Aorta (tissue), 5 donors: ENCODE measurements around the gene NAT14. TPM values are rescaled to one million over a fixed set of nuclear protein-coding genes. Genes with fewer than 3 reads are reported as not detected.
A peak's percentile ranks its signal among the peaks of the same experiment; 100 is the strongest.
"Not testable (repeated sequence)": the region's sequence is repeated elsewhere in the genome, so short reads cannot be mapped to it uniquely, and the experiment has no call there.

Experiments used
- ATAC-seq: fragments of 200-7000 bp; cut with Tn5 transposase; one replicate; pipeline ENCODE4 v1.9.1; 2022; ENCODE audit warnings: moderate library complexity; ENCODE audit not compliant: low FRiP score
- DNase-seq, 2 donors: peaks; one replicate each; pipeline ENCODE4 v3.0.0-alpha.2; 2020
- H3K27ac ChIP-seq, 2 donors: one replicate each; pipeline ENCODE4 v1.5.1; 2013; ENCODE audit warnings: low read length in 2 of 2, mild to moderate bottlenecking in 2 of 2, moderate library complexity in 2 of 2, control low read depth in 1 of 2, inconsistent platforms in 1 of 2, low read depth in 1 of 2
- H3K27me3 ChIP-seq, 2 donors: one replicate each; pipeline ENCODE4 v1.6.1; 2013; ENCODE audit warnings: control low read depth in 1 of 2, low read length in 1 of 2, mild to moderate bottlenecking in 1 of 2, moderate library complexity in 1 of 2; ENCODE audit not compliant: insufficient read depth in 2 of 2, control insufficient read depth in 1 of 2
- H3K36me3 ChIP-seq, 2 donors: one replicate each; pipeline ENCODE4 v1.6.1; 2013; ENCODE audit warnings: control low read depth in 1 of 2, low read length in 1 of 2, mild to moderate bottlenecking in 1 of 2; ENCODE audit not compliant: insufficient read depth in 2 of 2, control insufficient read depth in 1 of 2
- H3K4me1 ChIP-seq, 2 donors: one replicate each; pipeline ENCODE4 v1.6.1; 2013; ENCODE audit warnings: low read length in 2 of 2, control low read depth in 1 of 2, mild to moderate bottlenecking in 1 of 2, moderate library complexity in 1 of 2; ENCODE audit not compliant: insufficient read depth in 2 of 2, control insufficient read depth in 1 of 2
- H3K4me3 ChIP-seq, 2 donors: one replicate each; pipeline ENCODE4 v1.5.1; 2013; ENCODE audit warnings: low read length in 2 of 2, control low read depth in 1 of 2, mild to moderate bottlenecking in 1 of 2
- H3K9me3 ChIP-seq: one replicate; pipeline ENCODE4 v1.6.1; 2013; ENCODE audit warnings: mild to moderate bottlenecking, low read length; ENCODE audit not compliant: control insufficient read depth
- WGBS, 2 donors: extraction: QIAGEN DNeasy Blood & Tissue Kit; methylation state at CpG; one replicate each; pipeline ENCODE4 v1.1.7; 2013; 5-methylcytosine and 5-hydroxymethylcytosine counted together
- intact Hi-C, 2 donors: fragments of 100-400 bp; cut with DNase I; formaldehyde crosslinking; loops; one replicate each; pipeline versions ENCODE4 v1.14.2 to v1.15.0; 2022
- polyA plus RNA-seq, 2 donors: library from polyadenylated mRNA; stranded (reverse); fragments of 200-250 nt; gene quantifications; one replicate each; pipeline ENCODE4 v1.2.3, GENCODE V29; 2013
- total RNA-seq, 2 donors: library from RNA; stranded (reverse); fragmentation: NEBNext Ultra II Directional; extraction: Animal tissue kit (Norgen Biotek cat#: 25700); gene quantifications; one replicate each; pipeline ENCODE4 v1.2.1, GENCODE V29; 2021
- donor health status: healthy with polysubstance abuse.
- donor health status: Bipolar disorder and iron deficiency.
- donor health status: DM: no; HTN: no; CAD: no.
- donor health status: DM: no; HTN: no; CAD: no.
- donor health status: DM: yes; HTN: yes; CAD: no.

NAT14 gene
- total and polyA plus RNA-seq, 4 donors = 3.1 to 19.2 (median 15.8) TPM

DNA sequence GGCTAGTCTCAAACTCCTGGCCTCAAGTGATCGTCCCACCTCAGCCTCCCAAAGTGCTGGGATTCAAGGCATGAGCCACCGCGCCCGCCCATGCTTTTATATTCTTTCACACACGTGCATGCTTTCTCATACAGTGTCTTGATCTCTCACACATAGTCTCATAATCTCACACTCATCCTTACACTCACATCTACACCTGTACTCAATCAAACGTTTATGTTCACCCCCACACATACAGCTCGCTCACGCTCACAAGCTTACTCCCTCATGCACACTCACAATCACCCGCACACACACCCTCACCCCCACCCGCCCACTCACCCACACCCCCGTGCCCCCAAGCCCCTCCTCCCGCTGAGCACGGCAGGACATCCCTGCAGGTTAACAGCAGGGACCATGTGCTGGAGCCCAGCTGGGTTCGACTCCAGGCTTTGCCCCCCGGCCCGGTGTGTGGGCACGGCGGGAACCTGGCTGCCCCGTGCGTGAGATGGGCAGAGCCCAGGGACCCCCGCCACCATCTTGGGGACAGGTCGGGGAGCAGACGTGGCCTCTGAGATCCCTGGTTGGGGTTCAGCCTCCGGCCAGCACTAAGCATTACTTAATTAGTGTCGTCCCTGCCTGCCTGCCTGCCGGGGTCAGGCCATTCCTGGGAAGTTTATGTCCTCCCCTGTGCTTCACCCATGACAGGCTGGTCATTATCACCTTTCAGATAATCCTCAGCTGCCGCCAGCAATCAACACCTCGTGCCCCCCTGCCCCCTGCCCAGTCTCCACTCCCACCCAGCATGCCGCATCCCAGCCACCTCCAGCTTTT lies 40.5 kb downstream of the NAT14 start:
- 32 to 37% methylated on average over 29 of the region's 29 CpGs for WGBS, 2 donors
- intact Hi-C loops = no loop called here
- DNase-seq (no peak), ATAC-seq (peak; percentile 12)
- Histone ChIP-seq H3K27me3 (no peaks in the 10 kb centered on the region), H3K4me1 (no peaks in the 10 kb centered on the region), H3K36me3 (no peaks in the 10 kb centered on the region), H3K4me3 (no peak overlapping the region), H3K27ac (no peak overlapping the region), H3K9me3 (no peaks in the 10 kb centered on the region)

GRCh38 chr19:55526216-55527196 lies 41.5 kb downstream of the NAT14 start:
- H3K4me3 ChIP-seq = no peak overlapping the region
- ATAC-seq (no peak), DNase-seq (peak in 1 of 2 donors; percentile 71)
- no peak overlapping the region for H3K27ac ChIP-seq
- no peaks in the 10 kb centered on the region for H3K9me3 ChIP-seq
- H3K27me3 ChIP-seq = no peaks in the 10 kb centered on the region
- no peaks in the 10 kb centered on the region for H3K36me3 ChIP-seq
- intact Hi-C loops = no loop called here
- WGBS, 2 donors = 29 to 31% methylated on average over 35 of the region's 35 CpGs
- no peaks in the 10 kb centered on the region for H3K4me1 ChIP-seq

DNA sequence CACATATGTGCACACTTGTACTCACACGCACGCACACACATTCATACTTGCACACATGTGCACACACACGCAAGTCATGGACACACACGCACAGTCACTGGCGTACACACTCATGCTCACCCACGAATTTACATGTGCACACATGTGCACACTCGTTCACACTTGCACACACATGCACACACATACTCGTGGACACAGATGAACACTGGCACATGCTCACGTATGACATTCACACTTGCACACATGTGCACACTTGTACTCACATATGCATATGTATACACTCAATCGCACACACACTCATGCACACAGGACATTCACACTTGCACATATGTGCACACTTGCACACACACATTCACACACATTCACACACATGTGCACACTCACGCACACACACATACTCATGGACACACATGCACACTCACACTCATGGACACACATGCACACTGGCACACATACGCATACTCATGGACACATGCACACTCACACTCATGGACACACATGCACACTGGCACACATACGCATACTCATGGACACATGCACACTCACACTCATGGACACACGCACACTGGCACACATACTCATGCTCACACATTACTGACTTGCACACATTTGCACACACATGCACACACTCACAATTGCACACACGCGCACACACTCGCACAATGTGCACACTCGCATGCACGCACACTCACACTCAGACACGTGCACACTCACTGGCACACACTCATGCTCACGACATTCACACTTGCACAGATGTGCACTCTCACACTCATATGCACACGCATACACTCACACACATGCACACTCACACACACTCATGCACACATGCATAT lies 42.4 kb downstream of the NAT14 start:
- ATAC-seq (no peak), DNase-seq (no peak)
- H3K4me1 ChIP-seq = no peaks in the 10 kb centered on the region
- H3K36me3 ChIP-seq = no peaks in the 10 kb centered on the region
- H3K27ac ChIP-seq = no peak overlapping the region
- intact Hi-C loops = no loop called here
- H3K27me3 ChIP-seq = no peaks in the 10 kb centered on the region
- H3K9me3 ChIP-seq = no peaks in the 10 kb centered on the region
- no peak overlapping the region for H3K4me3 ChIP-seq
- 79 to 85% methylated on average over 22 of the region's 22 CpGs for WGBS, 2 donors

DNA sequence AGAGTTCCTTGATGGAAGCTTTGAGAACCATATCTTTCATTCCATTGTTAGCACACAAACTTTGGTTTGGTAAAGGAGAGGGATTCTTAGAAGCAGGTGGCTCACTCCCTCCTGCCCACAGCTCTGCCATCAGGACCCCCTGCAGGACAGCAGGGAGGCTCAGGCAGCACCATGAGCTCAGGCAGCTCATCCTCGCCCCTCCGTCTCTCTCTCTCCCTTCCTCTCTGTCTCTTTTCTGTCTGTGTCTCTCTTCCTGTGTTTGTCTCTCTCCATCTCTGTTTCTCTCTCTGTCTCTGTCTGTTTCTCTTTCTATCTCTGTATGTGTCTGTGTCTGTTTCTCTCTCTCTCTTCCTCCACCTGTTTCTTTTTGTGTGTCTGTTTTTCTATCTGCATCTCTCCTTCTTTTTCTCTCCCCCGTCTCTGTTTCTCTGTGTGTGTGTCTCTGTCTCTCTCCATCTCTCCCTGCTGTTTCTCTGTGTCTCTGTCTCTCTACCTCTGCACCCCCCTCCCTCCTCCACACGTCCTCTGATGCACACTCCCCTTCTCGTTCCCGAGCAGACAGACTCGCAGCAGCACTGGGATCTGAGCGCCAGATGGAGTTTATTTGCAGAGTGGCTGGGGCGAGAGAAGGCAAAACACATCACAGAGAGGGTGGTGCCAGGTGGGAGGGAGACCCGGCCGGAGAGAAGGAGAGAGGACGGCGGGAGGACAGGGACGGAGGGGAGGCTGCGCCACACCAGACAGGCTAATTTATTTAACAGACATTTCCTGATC lies 43.2 kb downstream of the NAT14 start:
- ATAC-seq (no peak), DNase-seq (peak in 1 of 2 donors; percentile 28)
- 14 to 17% methylated on average over 15 of the region's 15 CpGs for WGBS, 2 donors
- intact Hi-C loops = no loop called here
- Histone ChIP-seq H3K4me1 (no peaks in the 10 kb centered on the region), H3K4me3 (no peak overlapping the region), H3K9me3 (no peaks in the 10 kb centered on the region), H3K27me3 (no peaks in the 10 kb centered on the region), H3K27ac (no peak overlapping the region), H3K36me3 (no peaks in the 10 kb centered on the region)

GRCh38 chr19:55529636-55530234 lies 44.7 kb downstream of the NAT14 start:
- no peaks in the 10 kb centered on the region for H3K4me1 ChIP-seq
- H3K9me3 ChIP-seq = no peaks in the 10 kb centered on the region
- DNase-seq = peak in 1 of 2 donors; percentile 44
- intact Hi-C loops = no loop called here
- peak; percentile 11 for ATAC-seq
- H3K36me3 ChIP-seq = no peaks in the 10 kb centered on the region
- no peaks in the 10 kb centered on the region for H3K27me3 ChIP-seq
- H3K4me3 ChIP-seq = no peak overlapping the region
- 90 to 92% methylated on average over 47 to 56 of the region's 56 CpGs for WGBS, 2 donors
- H3K27ac ChIP-seq = no peak overlapping the region

GRCh38 chr19:55530996-55531395 lies 46.0 kb downstream of the NAT14 start:
- Histone ChIP-seq H3K27me3 (no peaks in the 10 kb centered on the region), H3K27ac (no peak overlapping the region), H3K9me3 (no peaks in the 10 kb centered on the region), H3K4me3 (no peak overlapping the region), H3K36me3 (no peaks in the 10 kb centered on the region), H3K4me1 (no peaks in the 10 kb centered on the region)
- intact Hi-C loops = no loop called here
- peak in 1 of 2 donors; percentile 24 for DNase-seq
- ATAC-seq = no peak
- 92 to 93% methylated on average over 25 to 26 of the region's 26 CpGs for WGBS, 2 donors

DNA sequence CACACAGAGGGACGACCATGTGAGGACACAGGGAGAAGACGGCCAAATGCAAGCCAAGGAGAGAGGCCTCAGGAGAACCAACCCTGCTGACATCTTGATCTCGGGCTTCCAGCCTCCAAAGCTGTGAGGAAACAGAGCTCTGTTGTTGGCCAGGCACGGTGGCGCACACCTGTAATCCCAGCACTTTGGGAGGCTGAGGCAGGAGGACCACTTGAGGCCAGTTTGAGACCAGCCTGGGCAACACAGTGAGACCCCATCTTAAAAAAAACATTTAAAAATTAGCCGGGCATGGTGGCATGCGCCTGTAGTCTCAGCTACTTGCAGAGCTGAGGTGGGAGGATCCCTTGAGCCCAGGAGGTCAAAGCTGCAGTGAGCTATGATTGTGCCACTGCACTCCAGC lies 49.3 kb downstream of the NAT14 start:
- H3K27ac ChIP-seq, H3K4me1 ChIP-seq, ATAC-seq, H3K27me3 ChIP-seq, H3K9me3 ChIP-seq, H3K4me3 ChIP-seq, H3K36me3 ChIP-seq, intact Hi-C loops: not testable (repeated sequence)
- DNase-seq = peak in 1 of 2 donors; percentile 4
- 91 to 93% methylated on average over 7 of the region's 7 CpGs for WGBS, 2 donors
